ENCODE measurements around the gene TAF1B.
"Not testable (repeated sequence)": the region's sequence is repeated elsewhere in the genome, so short reads cannot be mapped to it uniquely, and the experiment has no call there.

Gene TAF1B

DNA sequence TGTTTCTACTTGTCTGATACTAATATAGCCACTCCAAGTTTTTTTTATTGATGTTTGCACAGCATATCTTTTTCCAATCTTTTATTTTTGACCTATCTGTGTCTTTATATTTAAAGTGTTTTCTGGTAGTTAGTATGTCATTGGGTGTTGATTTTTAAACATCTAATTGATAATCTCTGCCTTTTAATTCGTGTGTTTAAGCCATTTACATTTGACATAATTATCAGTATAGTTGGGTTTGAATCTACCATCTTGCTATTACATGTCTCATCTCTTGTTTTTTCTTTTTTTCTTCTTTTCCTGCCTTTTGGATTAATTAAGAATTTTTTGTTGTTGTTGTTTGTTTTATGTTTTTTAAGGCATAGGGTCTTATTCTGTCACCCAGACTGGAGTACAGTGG is 44.2 kb downstream of the TAF1B start:
- DNase-seq = no peak

DNA sequence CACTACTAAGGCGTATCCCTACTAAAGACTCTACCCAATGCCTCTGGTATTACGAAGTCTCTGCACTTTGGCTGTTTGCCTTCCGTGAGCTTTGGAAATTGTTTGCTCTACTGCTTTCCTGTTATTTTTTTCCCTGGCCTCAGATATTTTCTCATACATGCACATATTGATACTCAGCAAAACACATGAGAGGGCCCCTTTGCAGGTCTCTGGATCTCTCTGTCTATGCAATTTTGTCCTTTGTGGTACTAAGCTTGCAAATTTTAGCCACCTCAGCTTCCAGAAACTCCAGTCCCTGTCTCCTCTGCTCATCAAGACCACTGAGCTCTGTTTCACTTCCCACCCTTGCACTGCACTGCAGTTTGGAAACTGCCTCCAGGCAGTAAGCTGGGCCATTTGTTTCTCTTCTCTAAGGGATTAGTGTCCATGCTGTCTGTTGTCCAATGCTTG is 46.6 kb downstream of the TAF1B start:
- DNase-seq = no peak

DNA sequence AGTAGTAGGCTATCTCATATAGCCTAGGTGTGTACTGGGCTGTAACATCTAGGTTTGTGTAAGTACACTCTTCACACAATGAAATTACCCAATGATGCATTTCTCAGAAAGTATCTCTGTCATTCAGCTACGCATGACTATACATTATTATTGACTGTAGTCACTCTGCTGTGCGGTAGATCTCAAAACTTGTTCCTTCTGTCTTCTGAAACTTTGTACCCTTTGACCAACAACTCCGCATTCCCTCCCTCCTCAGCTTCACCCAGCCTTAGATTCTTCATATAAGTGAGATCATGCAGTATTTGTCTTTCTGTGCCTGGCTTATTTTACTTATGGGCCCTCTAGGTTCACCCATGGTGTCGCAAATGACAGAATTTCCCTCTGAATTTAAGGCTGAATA is 49.0 kb downstream of the TAF1B start:
- no peak for DNase-seq

GRCh38 chr2:9895669-9896590 is 52.7 kb downstream of the TAF1B start:
- DNase-seq = no peak

GRCh38 chr2:9897331-9897737 is 54.1 kb downstream of the TAF1B start:
- DNase-seq = no peak

GRCh38 chr2:9897846-9898245 is 54.6 kb downstream of the TAF1B start:
- no peak for DNase-seq

DNA sequence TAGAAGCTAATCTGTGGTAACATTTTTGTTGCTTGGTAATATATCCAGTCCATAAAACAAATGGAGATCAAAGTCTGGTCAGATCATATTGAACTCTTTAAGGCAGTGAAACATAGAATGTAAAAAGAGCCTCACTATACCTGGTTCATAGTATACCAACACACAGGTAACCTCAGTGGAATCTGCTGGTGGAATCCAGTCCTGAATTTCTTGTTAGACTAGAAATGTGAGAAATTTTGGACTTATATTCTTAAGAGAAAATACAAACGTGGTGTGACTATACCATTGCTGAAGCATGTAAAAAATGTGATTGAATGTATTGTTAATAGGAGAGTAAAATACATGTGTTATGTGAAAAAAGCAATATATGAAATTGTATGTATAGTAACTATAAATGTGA is 62.1 kb downstream of the TAF1B start:
- DNase-seq = no peak

GRCh38 chr2:9907402-9907801 is 64.1 kb downstream of the TAF1B start:
- no peak for DNase-seq

- peak; percentile 9 for DNase-seq
These were observed 65.4 kb downstream of the TAF1B start for GRCh38 chr2:9908639-9909038.

DNA sequence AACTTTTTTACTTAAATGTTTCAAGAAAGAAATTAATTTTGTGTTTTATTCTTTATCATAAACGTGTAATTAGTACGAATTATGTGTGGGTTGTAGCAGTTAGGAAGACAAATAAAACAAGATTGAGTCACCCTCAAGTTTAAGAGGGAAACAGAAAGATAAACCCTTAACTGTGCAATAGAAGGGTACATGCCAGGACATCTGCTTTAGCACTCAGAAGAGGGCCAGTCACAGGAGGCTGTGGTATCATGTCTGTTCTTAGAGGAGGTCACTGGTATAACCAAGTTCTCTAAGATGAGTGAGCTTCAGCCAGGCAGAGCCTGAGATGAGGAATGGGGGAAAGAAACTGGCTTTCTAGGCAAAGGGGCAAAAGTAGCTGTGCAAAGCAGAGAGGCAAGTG is 65.8 kb downstream of the TAF1B start:
- no peak for DNase-seq

- DNase-seq = no peak
These were observed 67.4 kb downstream of the TAF1B start for GRCh38 chr2:9910699-9911098.

GRCh38 chr2:9912468-9912867 is 69.2 kb downstream of the TAF1B start:
- DNase-seq = no peak

- no peak for DNase-seq
These were observed 71.3 kb downstream of the TAF1B start for GRCh38 chr2:9914384-9915065.

GRCh38 chr2:9918275-9918674 is 75.0 kb downstream of the TAF1B start:
- DNase-seq = no peak

GRCh38 chr2:9919512-9919911 is 76.2 kb downstream of the TAF1B start:
- DNase-seq = no peak

- not testable (repeated sequence) for DNase-seq
These were observed 83.7 kb downstream of the TAF1B start for GRCh38 chr2:9927020-9927419.

GRCh38 chr2:9937258-9937657 is 94.0 kb downstream of the TAF1B start:
- no peak for DNase-seq

DNA sequence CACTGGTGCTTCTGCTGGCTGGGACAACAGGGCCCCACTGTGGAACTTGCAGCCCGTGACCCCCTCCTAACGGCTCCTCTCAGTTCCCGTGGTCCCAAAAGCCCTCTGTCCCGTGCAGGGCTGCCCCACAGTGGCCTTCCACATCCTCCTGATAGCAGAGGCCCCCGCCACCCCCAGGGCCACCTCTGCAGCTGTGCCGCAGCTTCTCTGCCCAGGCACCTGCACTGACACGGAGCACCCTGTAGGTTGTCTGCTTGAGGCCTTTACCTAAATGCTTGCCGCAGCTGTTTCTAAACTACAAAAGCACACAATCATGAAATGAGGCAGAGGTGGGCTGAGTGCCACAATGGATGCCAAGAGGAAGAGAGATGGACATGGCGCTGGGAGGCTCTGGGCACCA is 94.7 kb downstream of the TAF1B start:
- DNase-seq = no peak

DNA sequence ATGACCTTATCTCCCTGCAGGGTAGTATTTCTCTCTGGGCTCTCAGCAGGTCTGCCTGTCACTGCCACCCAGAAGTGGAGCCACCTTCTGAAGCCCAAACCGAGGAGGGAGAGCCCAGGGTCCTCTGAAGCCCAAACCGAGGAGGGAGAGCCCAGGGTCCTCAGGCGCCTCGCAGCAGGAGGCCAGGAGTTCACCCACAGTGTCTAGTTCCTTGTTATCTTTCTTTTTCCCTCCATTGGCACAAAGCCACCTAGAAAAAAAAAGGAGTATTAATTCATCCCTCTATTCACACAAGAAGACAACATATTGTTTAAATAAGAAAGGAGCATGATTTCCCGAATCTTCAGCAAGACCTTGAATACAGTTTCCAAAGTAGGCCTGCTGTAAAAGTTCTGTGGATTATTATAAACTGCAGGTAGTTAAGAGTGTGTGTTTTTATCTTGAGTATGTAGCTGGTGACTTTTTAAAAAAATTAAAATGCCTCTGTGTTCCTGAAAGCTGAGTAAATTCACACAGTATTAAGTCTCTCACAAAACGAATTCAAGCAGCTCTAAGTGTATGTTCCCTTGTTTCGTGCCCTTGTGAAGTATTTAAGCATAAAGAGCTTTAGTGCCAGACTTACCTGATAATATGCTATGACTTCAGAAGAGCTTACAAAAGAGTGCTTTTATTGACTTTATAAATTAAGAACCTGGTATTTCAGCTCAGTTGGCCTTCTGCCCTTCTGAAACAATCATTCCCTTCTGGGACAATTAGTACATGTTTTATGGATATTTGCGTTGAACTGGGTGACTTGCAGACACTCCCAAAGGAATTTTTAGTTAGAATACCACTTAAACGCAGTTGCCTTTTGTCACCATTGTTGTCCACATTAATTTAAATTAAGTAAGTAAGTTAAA is 96.6 kb downstream of the TAF1B start:
- DNase-seq = no peak

GRCh38 chr2:9941196-9941995 is 98.1 kb downstream of the TAF1B start:
- DNase-seq = no peak

- DNase-seq = no peak
These were observed 98.7 kb downstream of the TAF1B start for GRCh38 chr2:9941996-9942390.

- no peak for DNase-seq
These were observed 101.1 kb downstream of the TAF1B start for GRCh38 chr2:9944330-9944758.

All from NCI-H2029 treated with DMSO at 0.1 percent for 48 hours (cell line).